ENCODE data around the gene LOXHD1.

GRCh38 chr18:46546111-46546640, 110.8 kb downstream of the LOXHD1 start:
- TF ChIP-seq, protein P1, sequence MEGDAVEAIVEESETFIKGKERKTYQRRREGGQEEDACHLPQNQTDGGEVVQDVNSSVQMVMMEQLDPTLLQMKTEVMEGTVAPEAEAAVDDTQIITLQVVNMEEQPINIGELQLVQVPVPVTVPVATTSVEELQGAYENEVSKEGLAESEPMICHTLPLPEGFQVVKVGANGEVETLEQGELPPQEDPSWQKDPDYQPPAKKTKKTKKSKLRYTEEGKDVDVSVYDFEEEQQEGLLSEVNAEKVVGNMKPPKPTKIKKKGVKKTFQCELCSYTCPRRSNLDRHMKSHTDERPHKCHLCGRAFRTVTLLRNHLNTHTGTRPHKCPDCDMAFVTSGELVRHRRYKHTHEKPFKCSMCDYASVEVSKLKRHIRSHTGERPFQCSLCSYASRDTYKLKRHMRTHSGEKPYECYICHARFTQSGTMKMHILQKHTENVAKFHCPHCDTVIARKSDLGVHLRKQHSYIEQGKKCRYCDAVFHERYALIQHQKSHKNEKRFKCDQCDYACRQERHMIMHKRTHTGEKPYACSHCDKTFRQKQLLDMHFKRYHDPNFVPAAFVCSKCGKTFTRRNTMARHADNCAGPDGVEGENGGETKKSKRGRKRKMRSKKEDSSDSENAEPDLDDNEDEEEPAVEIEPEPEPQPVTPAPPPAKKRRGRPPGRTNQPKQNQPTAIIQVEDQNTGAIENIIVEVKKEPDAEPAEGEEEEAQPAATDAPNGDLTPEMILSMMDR (IDR thresholded peaks at IDR 0.05): no peak
- no peak for TF ChIP-seq EZH2 (IDR thresholded peaks at IDR 0.05; ENCODE audit: borderline replicate concordance, insufficient read depth, low read depth, low read length, poor library complexity, severe bottlenecking)

Measured in B cell (primary cell).